Measurements from ENCODE around the gene AIFM1.

GRCh38 chrX:130117166-130117565 lies 48.5 kb downstream of the AIFM1 start:
- TF ChIP-seq CTCF (optimal IDR thresholded peaks at IDR 0.05 in 1 of 3, IDR thresholded peaks at IDR 0.05 in 1 of 3, conservative IDR thresholded peaks at IDR 0.05 in 1 of 3; ENCODE audit: extremely low read depth in 1 of 3, insufficient read depth in 2 of 3, low read length in 3 of 3) (no peak), EZH2 (IDR thresholded peaks at IDR 0.05; ENCODE audit: low read length) (no peak)
